Cardiac muscle cell (in vitro differentiated cells and primary cell): ENCODE data around the gene GHRH. TPM values are rescaled to one million over a fixed set of nuclear protein-coding genes. Genes with fewer than 3 reads are reported as not detected.

Source experiments
- DNase-seq, 2 donors: peaks; one replicate each; pipeline versions ENCODE4 v3.0.0 to v3.0.0-alpha.2; 2010 to 2017; ENCODE audit warnings: low read depth in 1 of 2, low spot score in 1 of 2
- H3K27ac ChIP-seq: fragments of 200-600 bp; sonication (generic); 2 replicates; pipeline ENCODE4 v1.5.1; 2016
- H3K27me3 ChIP-seq: fragments of 200-600 bp; sonication (generic); 2 replicates; pipeline ENCODE4 v1.6.0; 2016; ENCODE audit warnings: control low read depth
- H3K36me3 ChIP-seq: fragments of 200-600 bp; sonication (generic); 2 replicates; pipeline ENCODE4 v1.5.1; 2016; ENCODE audit warnings: control low read depth
- H3K4me1 ChIP-seq: fragments of 200-600 bp; sonication (generic); 2 replicates; pipeline ENCODE4 v1.8.1; 2017; ENCODE audit warnings: low read depth, mild to moderate bottlenecking, mixed run types
- H3K4me3 ChIP-seq: fragments of 200-600 bp; sonication (generic); 2 replicates; pipeline ENCODE4 v1.5.1; 2016; ENCODE audit warnings: mild to moderate bottlenecking
- H3K9me3 ChIP-seq: fragments of 200-600 bp; sonication (generic); 2 replicates; pipeline ENCODE4 v1.5.1; 2017; ENCODE audit warnings: low read depth, mild to moderate bottlenecking, control low read depth
- polyA plus RNA-seq: library from polyadenylated mRNA; unstranded; fragments of >200 nt; fragmentation: Nextera tagmentation; extraction: Ambion mirVana; gene quantifications from 2 replicates; pipeline ENCODE4 v1.2.1, GENCODE V29; 2016
- total RNA-seq: library from RNA; depleted of rRNA; stranded (reverse); fragments of >200 nt; gene quantifications from 2 replicates; pipeline ENCODE4 v1.2.3, GENCODE V29; 2016
- TF ChIP-seq, protein P1 (sequence below): IDR thresholded peaks from 2 replicates; pipeline ENCODE4 v1.5.1; 2012; ENCODE audit warnings: low read depth, mild to moderate bottlenecking, low read length

GHRH gene
- total and polyA plus RNA-seq, 2 experiments from 2014 or later: 0.34 to 1.1 TPM

GRCh38 chr20:37246736-37247135 is 14.9 kb downstream of the GHRH start:
- TF ChIP-seq, protein P1, sequence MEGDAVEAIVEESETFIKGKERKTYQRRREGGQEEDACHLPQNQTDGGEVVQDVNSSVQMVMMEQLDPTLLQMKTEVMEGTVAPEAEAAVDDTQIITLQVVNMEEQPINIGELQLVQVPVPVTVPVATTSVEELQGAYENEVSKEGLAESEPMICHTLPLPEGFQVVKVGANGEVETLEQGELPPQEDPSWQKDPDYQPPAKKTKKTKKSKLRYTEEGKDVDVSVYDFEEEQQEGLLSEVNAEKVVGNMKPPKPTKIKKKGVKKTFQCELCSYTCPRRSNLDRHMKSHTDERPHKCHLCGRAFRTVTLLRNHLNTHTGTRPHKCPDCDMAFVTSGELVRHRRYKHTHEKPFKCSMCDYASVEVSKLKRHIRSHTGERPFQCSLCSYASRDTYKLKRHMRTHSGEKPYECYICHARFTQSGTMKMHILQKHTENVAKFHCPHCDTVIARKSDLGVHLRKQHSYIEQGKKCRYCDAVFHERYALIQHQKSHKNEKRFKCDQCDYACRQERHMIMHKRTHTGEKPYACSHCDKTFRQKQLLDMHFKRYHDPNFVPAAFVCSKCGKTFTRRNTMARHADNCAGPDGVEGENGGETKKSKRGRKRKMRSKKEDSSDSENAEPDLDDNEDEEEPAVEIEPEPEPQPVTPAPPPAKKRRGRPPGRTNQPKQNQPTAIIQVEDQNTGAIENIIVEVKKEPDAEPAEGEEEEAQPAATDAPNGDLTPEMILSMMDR: no peak
- Histone ChIP-seq H3K4me1 (no peaks in the 10 kb centered on the region), H3K9me3 (no peaks in the 10 kb centered on the region), H3K36me3 (peaks cover 10% of the 10 kb centered on the region), H3K27me3 (no peaks in the 10 kb centered on the region), H3K27ac (no peak overlapping the region), H3K4me3 (no peak overlapping the region)
- no peak for DNase-seq

DNA sequence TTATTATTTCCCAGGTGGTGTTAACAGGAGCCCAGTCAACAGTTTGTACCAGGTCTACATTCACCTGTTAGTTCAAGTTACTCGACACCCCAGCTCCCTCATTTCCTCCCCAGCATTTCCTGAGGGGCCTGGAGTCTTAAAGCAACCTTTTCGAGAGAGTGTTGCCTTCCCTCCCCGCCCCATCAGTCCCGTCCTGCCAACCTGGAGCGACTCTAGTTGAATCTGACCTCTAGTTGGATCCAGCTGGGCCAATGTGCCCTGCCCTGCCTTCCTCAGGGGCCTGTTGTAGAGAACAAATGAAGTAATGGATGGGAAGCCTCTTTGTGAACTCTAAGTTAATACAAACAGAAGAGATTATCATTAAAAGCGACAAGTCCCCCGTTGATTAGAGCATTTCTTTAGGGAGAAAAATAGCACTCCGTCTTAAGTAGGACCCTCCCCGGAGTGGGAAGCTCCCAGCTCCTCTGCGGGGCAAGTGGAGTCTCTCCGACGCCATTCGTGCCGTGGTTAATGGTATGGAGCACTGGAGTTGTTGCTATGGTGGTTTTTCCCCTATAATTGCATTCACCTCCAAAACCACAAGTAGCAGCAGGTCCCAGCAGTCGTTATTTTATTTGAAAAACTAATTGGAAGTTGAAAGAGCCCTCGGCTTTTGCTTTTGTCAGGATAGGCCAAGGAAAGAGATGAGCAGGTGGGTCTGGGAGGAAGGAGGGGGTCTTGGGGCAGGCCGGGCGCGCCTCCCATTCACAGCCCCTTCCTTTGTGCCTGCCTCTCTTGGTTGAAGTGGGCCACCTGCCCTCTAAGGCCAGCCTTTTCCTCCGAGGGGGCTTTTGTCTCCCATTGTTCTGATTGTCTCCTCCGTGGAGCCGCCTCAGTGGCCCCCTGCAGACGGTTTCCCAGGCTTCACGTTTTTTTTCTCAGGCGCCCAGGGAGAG is 16.1 kb downstream of the GHRH start:
- Histone ChIP-seq H3K36me3 (peaks cover 22% of the 10 kb centered on the region), H3K27ac (no peak overlapping the region), H3K4me3 (no peak overlapping the region), H3K9me3 (no peaks in the 10 kb centered on the region), H3K27me3 (no peaks in the 10 kb centered on the region), H3K4me1 (no peaks in the 10 kb centered on the region)
- TF ChIP-seq, protein P1: no peak
- DNase-seq: no peak

GRCh38 chr20:37244572-37244957 is 17.0 kb downstream of the GHRH start:
- no peaks in the 10 kb centered on the region for H3K4me1 ChIP-seq

GRCh38 chr20:37243937-37244571 is 17.6 kb downstream of the GHRH start:
- Histone ChIP-seq H3K4me1 (no peaks in the 10 kb centered on the region), H3K27me3 (no peaks in the 10 kb centered on the region), H3K27ac (no peak overlapping the region), H3K4me3 (no peak overlapping the region), H3K36me3 (peaks cover 30% of the 10 kb centered on the region), H3K9me3 (no peaks in the 10 kb centered on the region)
- DNase-seq: peak in 1 of 2 donors; percentile 23
- TF ChIP-seq, protein P1: no peak

More at GRCh38 chr20:37244572-37244957, 17.0 kb downstream of the GHRH start:
- no peaks in the 10 kb centered on the region for H3K27me3 ChIP-seq
- TF ChIP-seq, protein P1: no peak
- H3K4me3 ChIP-seq: no peak overlapping the region
- H3K36me3 ChIP-seq: peaks cover 25% of the 10 kb centered on the region
- H3K9me3 ChIP-seq: no peaks in the 10 kb centered on the region
- H3K27ac ChIP-seq: no peak overlapping the region
- DNase-seq: no peak

DNA sequence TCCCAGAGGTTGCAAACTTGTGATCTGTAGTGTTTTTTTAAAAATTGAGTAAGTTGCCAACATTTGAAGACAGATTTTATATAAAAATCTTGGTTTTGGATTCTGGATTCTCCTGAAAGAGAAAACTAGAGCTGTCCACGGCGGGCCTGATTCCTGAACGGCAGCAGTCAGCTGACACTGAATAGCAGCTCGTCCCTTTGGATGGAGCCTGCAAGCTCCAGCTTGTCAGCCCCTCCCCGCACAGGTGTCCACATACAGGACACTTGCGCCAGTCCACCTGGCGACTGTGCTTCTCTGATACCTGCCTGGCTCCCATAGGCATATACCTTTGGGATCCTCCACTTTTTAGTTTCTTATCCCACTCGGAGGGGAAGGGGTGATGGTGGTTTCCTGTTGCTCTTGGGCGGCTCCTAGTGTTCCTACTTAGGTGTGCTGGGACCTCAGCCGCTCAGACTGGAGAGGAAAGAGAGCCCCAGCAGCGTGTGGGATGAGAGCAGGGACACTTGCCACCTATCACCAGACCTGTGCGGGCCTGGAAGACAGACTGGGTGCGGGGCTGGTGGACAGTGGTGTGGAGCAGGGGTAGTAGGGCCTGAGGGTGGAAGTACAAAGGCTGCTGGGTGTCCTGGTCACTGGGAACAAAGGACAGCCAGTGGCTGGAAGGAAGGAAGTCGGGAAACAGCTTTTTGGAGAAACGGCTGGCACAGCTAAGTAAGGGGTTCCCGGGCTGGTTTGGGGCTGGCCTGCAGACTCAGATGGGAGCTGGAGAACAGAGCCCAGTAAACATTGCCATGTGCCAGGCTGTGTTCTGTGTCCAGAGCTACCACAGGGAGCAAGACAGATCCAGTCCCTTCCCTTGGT is 18.3 kb downstream of the GHRH start:
- TF ChIP-seq, protein P1: no peak
- Histone ChIP-seq H3K27ac (no peak overlapping the region), H3K36me3 (peaks cover 36% of the 10 kb centered on the region), H3K4me1 (no peaks in the 10 kb centered on the region), H3K9me3 (no peaks in the 10 kb centered on the region), H3K4me3 (no peak overlapping the region), H3K27me3 (no peaks in the 10 kb centered on the region)
- peak in 1 of 2 donors; percentile 21 for DNase-seq
